GM13977 (cell line): ENCODE results near the gene MGLL.

ENCODE experiments used
- DNase-seq: peaks from one replicate; pipeline ENCODE4 v3.0.0; 2012; ENCODE audit warnings: low spot score
- in situ Hi-C: fragments of 300-500 bp; cut with MboI; formaldehyde crosslinking; loops from one replicate; pipeline ENCODE4 v1.12.0; 2022; ENCODE audit warnings: low sequenced_read_pairs, low pct_unique_long_range_greater_than_20kb, mixed read lengths, inconsistent platforms; ENCODE audit not compliant: unreplicated experiment
- TF ChIP-seq, protein P1 (sequence below): IDR thresholded peaks from 2 replicates; pipeline ENCODE4 v1.5.1; 2012; ENCODE audit warnings: mild to moderate bottlenecking, control low read depth; ENCODE audit not compliant: insufficient read depth; ENCODE audit errors: extremely low read depth, missing control alignments

The MGLL gene

DNA sequence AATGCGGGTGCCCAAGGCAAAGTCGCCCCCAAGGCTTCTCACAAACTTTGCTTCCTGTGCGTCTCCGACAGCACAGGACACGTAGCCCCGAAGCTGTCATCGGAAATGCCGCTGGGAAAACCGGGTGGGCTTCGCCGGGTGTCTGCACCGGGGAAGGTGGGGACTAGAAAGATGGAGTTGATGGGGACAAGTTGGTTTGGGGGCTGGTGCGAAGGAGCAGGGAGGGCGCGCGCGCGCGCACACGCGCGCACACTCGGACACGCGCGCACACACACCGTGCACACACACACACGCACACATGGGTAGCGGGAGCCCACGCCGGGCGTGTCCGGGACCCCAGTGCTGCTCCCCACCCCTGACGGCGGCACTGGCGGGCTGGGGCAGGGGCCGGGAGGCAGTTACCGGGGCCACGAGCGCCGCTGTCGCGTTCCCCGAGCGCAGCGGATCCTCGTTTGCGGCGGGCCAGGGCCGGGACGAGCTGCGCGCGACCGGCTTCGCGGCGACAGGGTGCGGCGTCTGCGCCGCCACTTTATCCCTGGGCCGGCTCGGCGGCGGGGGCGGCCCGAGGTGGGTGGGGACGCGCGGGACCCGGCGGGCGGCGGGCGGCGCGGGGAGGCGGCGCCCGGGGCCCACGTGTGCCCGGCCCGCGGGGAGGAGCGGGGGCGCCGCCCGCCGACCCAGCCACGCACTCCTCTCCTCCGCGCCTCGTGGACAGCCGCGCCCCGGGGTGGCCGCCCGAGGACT is 539 bp upstream of the MGLL start:
- in situ Hi-C loops: no loop called here
- DNase-seq: peak; percentile 75
- TF ChIP-seq, protein P1, sequence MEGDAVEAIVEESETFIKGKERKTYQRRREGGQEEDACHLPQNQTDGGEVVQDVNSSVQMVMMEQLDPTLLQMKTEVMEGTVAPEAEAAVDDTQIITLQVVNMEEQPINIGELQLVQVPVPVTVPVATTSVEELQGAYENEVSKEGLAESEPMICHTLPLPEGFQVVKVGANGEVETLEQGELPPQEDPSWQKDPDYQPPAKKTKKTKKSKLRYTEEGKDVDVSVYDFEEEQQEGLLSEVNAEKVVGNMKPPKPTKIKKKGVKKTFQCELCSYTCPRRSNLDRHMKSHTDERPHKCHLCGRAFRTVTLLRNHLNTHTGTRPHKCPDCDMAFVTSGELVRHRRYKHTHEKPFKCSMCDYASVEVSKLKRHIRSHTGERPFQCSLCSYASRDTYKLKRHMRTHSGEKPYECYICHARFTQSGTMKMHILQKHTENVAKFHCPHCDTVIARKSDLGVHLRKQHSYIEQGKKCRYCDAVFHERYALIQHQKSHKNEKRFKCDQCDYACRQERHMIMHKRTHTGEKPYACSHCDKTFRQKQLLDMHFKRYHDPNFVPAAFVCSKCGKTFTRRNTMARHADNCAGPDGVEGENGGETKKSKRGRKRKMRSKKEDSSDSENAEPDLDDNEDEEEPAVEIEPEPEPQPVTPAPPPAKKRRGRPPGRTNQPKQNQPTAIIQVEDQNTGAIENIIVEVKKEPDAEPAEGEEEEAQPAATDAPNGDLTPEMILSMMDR: peak; percentile 49

- TF ChIP-seq, protein P1: no peak
- in situ Hi-C loops: no loop called here
- peak; percentile 64 for DNase-seq
Observed at GRCh38 chr3:127821394-127821793, 921 bp downstream of the MGLL start.

- TF ChIP-seq, protein P1: no peak
- in situ Hi-C loops: no loop called here
- no peak for DNase-seq
Observed at GRCh38 chr3:127820826-127821313, 1.4 kb downstream of the MGLL start.

GRCh38 chr3:127820221-127820825 is 2.0 kb downstream of the MGLL start:
- peak; percentile 42 for DNase-seq
- TF ChIP-seq, protein P1: no peak
- in situ Hi-C loops: no loop called here

DNA sequence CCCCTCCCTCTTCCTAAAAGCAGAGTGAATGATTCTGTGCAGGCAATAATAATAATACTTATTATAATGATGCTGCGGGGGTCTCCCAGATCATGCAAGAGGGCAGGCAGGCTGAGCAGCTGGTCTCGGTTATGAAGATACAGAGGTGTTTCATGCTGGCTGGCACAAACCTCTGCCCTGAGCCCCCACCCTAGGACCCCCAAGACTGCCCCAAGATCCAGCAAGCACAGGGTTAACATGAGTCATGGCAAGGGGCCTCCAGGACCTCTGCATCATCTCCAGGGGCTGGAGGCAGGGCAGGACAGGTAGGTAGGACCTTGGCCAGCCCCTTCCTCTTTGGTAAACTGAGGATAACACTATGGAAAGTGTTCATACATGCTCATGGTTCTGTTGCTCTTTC is 2.7 kb downstream of the MGLL start:
- TF ChIP-seq, protein P1: no peak
- in situ Hi-C loops: no loop called here
- DNase-seq: no peak

DNA sequence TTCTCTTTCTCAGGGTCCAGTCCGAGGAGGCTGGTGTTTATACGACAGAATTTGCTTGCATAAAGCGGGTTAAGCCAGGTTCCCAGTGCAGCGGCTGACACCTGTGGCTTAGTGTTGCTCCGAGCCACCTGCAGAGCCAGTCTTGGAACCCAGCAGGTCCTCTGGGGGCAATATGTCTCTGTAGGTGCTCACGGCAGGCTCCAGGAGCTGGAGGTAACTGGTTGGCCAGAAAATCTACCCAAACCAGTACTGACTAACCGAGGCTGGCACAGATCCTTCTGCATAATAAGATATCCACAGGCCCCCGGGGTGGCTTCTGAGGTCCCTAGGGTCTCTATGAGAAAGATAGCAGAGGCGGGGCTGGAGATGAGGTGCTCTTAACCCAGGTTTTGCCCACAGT is 3.2 kb downstream of the MGLL start:
- TF ChIP-seq, protein P1: no peak
- in situ Hi-C loops: no loop called here
- no peak for DNase-seq
